H4 (cell line): ENCODE data around the gene PSTK. TPM values are rescaled to one million over a fixed set of nuclear protein-coding genes. Genes with fewer than 3 reads are reported as not detected.
A peak's percentile ranks its signal among the peaks of the same experiment; 100 is the strongest.

Experiments used
- DNase-seq: peaks from one replicate; pipeline ENCODE4 v3.0.0-alpha.2; 2015; ENCODE audit warnings: low spot score
- total RNA-seq: library from RNA; depleted of rRNA; stranded (reverse); fragments of >200 nt; shearing (Covaris generic); gene quantifications from 2 replicates; pipeline ENCODE4 v1.2.3, GENCODE V29; 2014; rRNA removed

PSTK gene
- 11.8 and 12.7 TPM in 2 replicates for total RNA-seq

DNA sequence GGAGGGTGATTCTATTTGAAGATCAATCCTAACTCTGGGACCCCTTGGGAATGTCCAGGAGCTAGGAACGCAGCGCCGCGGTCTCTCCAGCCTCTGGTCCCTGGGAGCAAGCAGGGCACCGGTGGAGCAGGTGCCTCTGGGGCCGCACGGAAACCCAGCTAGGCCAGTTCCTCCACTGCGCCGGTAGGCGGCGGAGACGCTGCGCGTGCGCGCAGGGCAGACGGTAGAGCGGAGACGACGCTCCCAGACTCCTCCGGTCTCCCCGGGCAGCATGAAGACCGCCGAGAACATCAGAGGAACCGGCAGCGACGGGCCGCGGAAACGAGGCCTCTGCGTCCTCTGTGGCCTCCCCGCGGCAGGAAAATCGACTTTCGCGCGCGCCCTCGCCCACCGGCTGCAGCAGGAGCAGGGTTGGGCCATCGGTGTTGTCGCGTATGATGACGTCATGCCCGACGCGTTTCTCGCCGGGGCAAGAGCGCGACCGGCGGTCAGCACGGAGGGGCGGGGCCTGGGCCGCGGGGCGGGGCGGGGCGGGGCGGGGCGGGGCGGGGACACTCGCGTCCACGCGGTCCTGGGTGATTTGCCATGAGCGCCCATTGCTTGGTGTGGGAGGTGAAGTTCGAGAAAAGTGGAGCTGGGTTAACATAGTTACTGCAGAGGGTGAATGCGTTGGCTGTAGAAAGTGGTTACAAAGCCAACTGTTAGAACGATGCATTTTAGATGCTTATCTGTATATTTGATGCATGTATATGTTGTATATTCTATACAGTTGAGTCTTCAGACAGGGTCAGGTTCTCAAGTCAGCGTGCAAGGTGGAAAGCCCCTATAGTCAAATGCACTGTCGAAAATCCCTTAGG lies at the start of gene PSTK:
TSS of gene PSTK (plus strand) at position 193 of the 857 bp plus-strand sequence. CDS start at position 272, 79 bp downstream.
- peak; percentile 88 for DNase-seq

DNA sequence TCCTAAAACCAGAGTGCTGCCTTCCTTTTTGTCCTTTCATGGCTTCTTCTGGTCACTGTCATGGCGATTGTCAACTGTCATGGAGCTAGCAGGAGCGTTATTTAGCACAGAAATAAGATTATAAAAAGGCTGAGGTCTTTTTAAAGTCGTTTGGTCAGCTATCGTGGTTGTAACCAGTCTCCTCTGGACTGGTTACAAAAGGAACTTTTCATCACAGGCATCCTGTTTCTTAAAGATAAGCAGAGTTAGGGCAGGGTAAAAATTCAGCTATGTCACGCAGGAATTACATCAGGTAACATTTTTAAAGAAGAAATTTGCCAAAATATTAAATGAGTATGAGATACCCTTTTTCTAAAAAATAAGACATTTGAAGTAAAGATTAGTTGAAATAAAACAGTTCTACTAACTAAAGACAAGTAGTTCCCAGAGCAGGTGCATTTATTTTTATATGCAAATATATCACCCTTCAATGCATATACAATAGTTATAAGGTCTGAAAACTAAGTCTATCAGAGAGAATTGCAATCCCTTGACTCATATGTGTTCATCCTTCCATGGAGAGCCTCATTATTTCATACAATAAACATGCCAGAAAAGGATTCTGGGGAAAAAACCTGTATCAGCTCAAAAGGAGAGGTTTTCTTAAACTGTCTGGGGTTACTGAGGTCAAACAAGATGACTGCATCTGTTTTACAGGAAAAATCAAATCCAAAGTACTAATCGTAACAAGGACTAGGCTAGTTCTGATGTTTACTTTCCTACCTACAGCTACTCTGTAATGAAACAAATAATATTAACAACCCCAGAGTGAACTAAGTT lies 48.9 kb upstream of the PSTK start:
- no peak for DNase-seq

GRCh38 chr10:122939133-122939855 lies 40.9 kb upstream of the PSTK start:
- DNase-seq: no peak

GRCh38 chr10:122939856-122940543 lies 40.2 kb upstream of the PSTK start:
- DNase-seq: no peak

DNA sequence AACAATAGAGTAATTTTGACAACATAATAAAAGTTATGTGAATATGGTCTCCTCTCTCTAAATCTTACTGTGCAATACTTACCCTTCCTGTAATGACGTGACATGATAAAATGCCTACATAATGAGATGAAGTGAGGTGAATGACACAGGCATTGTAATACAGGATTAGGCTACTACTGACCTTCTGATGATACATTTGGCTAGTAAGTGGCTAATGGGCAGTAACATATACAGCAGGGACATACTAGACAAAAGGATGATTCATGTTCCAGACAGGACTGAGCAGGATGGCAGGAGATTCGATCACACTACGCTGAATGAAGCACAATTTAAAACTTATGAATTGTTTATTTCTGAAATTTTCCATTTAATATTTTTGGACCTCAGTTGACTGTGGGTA lies 30.9 kb upstream of the PSTK start:
- DNase-seq: no peak

GRCh38 chr10:122953902-122954730 lies 26.1 kb upstream of the PSTK start, which contains the start of gene C10orf88:
Gene C10orf88 (minus strand): TSS chr10:122954227. CDS start chr10:122954178, 49 bp downstream.
- peak; percentile 98 for DNase-seq

DNA sequence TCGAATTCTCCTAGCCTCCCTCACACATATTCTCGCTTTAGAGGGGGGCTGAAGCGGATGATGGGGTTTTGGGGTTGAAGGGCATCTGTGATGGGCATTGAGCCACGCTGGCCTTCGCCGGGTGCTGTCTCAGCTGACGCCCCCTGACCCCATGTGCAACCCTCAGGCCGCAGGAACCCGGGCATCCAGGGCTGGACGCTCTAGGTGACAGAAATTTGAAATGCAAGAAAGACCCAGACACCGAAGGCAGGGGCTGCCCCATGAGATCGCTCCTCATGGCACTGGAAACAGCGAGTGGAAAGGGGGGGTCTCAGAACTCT lies 25.5 kb upstream of the PSTK start:
- DNase-seq: no peak

DNA sequence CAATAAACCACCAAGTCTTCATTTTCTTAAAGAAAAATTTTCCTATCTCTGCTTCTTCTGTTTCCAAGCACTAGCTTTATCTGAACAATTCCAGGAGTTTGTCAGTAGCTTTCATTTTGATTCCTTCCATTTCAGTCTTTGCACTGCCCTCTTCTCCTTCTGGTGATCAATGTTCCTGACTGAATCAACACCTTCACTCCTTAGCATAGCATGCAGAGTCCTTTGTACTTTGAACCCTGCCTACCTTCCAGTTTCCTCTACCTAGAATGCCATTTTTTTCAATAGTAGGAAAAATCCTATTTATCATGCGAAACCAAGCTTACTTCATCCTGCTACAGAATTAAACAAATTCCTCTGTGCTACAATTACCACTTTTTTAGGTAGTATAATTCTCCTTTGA lies 24.3 kb upstream of the PSTK start:
- DNase-seq: no peak

- no peak for DNase-seq
These were observed 22.7 kb upstream of the PSTK start for GRCh38 chr10:122957474-122957873.

DNA sequence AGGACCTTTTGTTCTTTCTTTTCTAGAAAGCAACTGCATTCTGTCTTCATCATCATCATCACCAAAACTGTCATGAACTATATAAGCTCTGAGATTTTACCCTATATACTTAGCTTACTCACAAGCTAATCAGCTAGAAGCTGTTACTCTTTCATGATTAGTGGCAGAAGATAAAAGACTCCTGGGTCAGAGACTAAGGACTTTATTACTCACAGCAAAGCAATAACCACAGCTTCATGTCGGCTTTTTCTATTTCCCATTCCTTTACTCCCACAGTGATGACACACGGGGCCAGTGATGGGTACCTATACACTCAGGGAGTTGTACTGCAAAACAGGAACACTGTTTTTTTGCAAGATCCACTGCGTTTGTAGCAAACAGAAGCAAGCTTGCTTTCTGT lies 17.8 kb upstream of the PSTK start:
- DNase-seq: no peak

- no peak for DNase-seq
These were observed 13.3 kb upstream of the PSTK start for GRCh38 chr10:122966879-122967278.

- no peak for DNase-seq
These were observed 11.5 kb upstream of the PSTK start for GRCh38 chr10:122968698-122969097.

DNA sequence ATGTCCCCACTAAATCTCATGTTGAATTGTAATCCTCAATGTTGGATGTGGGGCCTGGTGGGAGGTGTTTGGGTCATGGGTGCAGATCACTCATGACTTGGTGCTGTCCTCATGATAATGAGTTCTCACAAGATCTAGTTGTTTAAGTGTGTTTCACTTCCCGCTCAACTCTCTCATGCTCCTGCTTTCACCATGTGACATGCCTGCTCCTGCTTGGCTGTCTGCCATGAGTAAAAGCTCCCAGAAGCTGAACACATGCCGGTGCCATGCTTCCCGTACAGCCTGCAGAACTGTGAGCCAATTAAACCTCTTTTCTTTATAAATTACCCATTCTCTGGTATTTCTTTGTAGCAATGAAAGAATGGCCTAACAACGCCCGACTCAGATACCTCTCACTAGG lies 6.2 kb upstream of the PSTK start:
- DNase-seq: no peak

DNA sequence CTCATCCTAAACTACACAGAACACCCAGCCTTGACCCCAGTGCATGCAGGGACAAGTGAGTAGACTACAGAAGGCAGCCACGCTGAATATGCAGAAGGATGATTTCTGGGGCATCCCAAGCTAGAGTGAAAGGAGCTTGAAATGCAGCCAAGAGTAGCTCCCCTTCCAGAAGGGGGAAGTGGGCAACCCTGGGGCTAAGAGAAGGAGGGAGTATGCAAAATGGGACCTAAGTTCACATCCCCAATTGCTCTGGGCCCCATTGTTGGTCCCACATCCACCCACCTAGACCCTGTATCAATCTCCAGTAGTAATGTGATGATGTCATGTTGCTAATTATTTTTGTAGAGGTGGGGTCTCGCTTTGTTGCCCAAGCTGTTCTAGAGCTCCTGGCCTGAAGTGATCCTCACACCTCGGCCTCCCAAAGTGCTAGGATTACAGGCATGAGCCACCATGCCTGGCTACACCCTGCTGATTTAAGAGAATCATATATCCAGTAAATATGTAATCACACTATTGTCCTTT lies 5.6 kb upstream of the PSTK start:
- no peak for DNase-seq

- peak; percentile 58 for DNase-seq
These were observed 864 bp downstream of the PSTK start for GRCh38 chr10:122981066-122981464.

DNA sequence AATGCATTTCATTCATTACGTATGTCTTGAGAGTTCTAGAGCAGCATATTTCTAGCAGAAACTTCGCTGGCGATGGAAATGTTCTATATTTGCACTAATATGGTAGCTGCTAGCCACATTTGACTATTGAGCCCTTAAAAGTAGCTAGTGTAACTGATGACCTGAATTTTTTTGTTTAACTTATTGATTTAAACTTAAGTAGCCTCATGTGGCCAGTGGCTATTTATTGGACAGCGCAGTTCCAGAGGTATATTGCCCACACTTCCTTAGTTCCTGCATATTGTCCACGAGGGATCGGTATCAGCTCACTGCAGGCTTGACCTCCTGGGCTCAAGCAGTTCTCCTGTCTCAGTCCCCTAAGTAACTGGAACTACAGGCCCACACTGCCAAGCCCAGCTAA lies 3.7 kb downstream of the PSTK start:
- DNase-seq: no peak

- no peak for DNase-seq
These were observed 4.5 kb downstream of the PSTK start for GRCh38 chr10:122984708-122985107.

DNA sequence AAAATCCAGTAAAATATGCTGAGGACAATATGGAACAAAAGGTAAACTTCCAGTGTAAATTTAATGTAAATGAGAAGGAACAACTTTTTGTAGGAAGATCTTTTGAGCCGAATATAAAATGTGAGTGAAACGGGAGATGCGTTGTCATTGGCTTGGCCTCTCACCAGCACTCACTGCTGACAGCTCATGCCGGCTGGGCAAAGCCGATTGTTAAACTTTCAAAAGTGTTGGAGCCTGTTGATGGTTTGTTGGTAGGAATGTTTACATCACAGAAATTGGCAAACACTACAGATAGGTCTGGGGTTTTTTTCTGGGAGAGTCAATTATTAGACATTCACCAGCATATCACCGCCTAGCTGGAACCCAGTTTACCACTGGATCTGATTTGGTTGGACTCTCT lies 6.1 kb downstream of the PSTK start:
- no peak for DNase-seq

- no peak for DNase-seq
These were observed 8.3 kb downstream of the PSTK start for GRCh38 chr10:122988501-122988900.

- no peak for DNase-seq
These were observed 10.1 kb downstream of the PSTK start for GRCh38 chr10:122990278-122990677.
